ACC112 (cell line): ENCODE measurements around the gene KSR2.
"Not testable (repeated sequence)": the region's sequence is repeated elsewhere in the genome, so short reads cannot be mapped to it uniquely, and the experiment has no call there.

Source experiments
- H2AFZ ChIP-seq: fragments of 200-600 bp; sonication (generic); one replicate; pipeline ENCODE4 v1.6.0; 2017; ENCODE audit warnings: antibody characterized with exemption, low read length; ENCODE audit not compliant: unreplicated experiment
- H3K27ac ChIP-seq: fragments of 200-600 bp; sonication (generic); 2 replicates; pipeline ENCODE4 v1.5.1; 2014; ENCODE audit warnings: low read depth, mild to moderate bottlenecking, antibody characterized with exemption, low read length, moderate library complexity
- H3K27me3 ChIP-seq: fragments of 200-600 bp; sonication (generic); 2 replicates; pipeline ENCODE4 v1.6.1; 2014; ENCODE audit warnings: mild to moderate bottlenecking, antibody characterized with exemption, low read length, moderate library complexity, mixed read lengths; ENCODE audit not compliant: insufficient read depth
- H3K36me3 ChIP-seq: fragments of 200-600 bp; sonication (generic); 2 replicates; pipeline ENCODE4 v1.6.1; 2016; ENCODE audit warnings: mild to moderate bottlenecking, antibody characterized with exemption, low read length, moderate library complexity, mixed read lengths; ENCODE audit not compliant: insufficient read depth
- H3K4me1 ChIP-seq: fragments of 200-600 bp; sonication (generic); one replicate; pipeline ENCODE4 v1.6.1; 2016; ENCODE audit warnings: low read length, mixed read lengths; ENCODE audit not compliant: insufficient read depth, unreplicated experiment, control insufficient read depth
- H3K4me3 ChIP-seq: fragments of 200-600 bp; sonication (generic); 2 replicates; pipeline ENCODE4 v1.5.1; 2014; ENCODE audit warnings: mild to moderate bottlenecking, low read depth, low read length
- H3K79me2 ChIP-seq: fragments of 200-600 bp; sonication (generic); one replicate; pipeline ENCODE4 v1.6.0; 2016; ENCODE audit warnings: low read length; ENCODE audit not compliant: control insufficient read depth, unreplicated experiment, insufficient read depth

The KSR2 gene

DNA sequence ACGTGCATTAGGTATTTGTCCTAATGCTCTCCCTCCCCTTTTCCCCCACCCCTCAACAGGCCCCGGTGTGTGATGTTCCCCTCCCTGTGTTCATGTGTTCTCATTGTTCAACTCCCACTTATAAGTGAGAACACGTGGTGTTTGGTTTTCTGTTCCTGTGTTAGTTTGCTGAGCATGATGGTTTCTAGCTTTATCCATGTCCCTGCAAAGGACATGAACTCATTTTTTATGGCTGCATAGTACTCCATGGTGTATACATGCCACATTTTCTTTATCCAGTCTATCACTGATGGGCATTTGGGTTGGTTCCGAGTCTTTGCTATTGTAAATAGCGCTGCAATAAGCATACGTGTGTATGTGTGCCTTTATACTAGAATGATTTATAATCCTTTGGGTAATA lies 168.1 kb downstream of the KSR2 start:
- not testable (repeated sequence) for H3K4me3 ChIP-seq, H3K27ac ChIP-seq, H3K36me3 ChIP-seq, H3K27me3 ChIP-seq, H3K79me2 ChIP-seq, H2AFZ ChIP-seq, H3K4me1 ChIP-seq

- no peak overlapping the region for H3K4me3 ChIP-seq
- no peak overlapping the region for H3K27ac ChIP-seq
- H3K36me3 ChIP-seq: no peaks in the 10 kb centered on the region
- H3K27me3 ChIP-seq: no peaks in the 10 kb centered on the region
- no peaks in the 10 kb centered on the region for H3K79me2 ChIP-seq
- H2AFZ ChIP-seq: no peak overlapping the region
- no peaks in the 10 kb centered on the region for H3K4me1 ChIP-seq
Observed at GRCh38 chr12:117797202-117797601, 171.6 kb downstream of the KSR2 start.

DNA sequence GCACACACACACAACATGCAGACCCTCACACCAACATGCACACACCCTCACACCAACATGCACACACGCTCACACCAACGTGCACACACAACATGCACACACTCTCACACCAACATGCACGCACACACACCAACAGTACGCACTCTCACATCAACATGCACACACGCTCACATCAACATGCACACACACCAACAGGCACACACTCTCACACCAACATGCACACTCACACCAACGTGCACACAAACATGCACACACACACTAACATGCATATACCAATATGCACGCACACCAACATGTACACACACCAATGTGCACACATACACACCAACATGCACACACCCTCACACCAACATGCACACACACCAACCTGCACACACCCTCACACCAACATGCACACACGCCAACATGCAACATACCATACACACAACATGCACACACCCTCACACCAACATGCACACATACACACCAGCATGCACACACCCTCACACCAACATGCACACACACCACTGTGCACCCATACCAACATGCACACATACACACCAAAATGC lies 175.8 kb downstream of the KSR2 start:
- no peaks in the 10 kb centered on the region for H3K27me3 ChIP-seq
- H3K27ac ChIP-seq: no peak overlapping the region
- H3K36me3 ChIP-seq: no peaks in the 10 kb centered on the region
- H3K4me1 ChIP-seq: no peaks in the 10 kb centered on the region
- H3K4me3 ChIP-seq: no peak overlapping the region
- H3K79me2 ChIP-seq: no peaks in the 10 kb centered on the region
- no peak overlapping the region for H2AFZ ChIP-seq

DNA sequence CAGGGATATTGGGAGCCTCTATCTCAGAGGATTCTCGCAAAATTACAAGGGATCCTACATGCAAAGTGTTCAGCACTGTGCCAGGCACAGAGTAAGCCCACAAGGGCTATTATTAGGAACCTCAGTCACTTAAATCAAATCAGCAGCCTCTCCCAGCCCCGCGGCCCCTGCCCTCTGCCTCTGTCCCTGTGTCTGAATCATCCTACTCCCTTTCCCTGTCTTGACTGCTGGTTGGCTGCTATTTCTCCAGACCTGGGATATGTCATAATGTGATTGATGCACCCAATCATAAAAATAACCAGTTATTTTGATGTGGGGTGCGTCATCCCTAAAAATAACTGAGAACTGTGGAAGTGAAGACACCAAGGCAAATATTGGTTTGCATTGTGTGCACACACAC lies 176.3 kb downstream of the KSR2 start:
- Histone ChIP-seq H2AFZ (no peak overlapping the region), H3K27me3 (no peaks in the 10 kb centered on the region), H3K4me3 (no peak overlapping the region), H3K36me3 (no peaks in the 10 kb centered on the region), H3K79me2 (no peaks in the 10 kb centered on the region), H3K27ac (no peak overlapping the region), H3K4me1 (no peaks in the 10 kb centered on the region)

GRCh38 chr12:117790948-117791347 lies 177.8 kb downstream of the KSR2 start:
- H3K27me3 ChIP-seq: no peaks in the 10 kb centered on the region
- H3K36me3 ChIP-seq: no peaks in the 10 kb centered on the region
- H3K4me1 ChIP-seq: no peaks in the 10 kb centered on the region
- no peaks in the 10 kb centered on the region for H3K79me2 ChIP-seq
- H2AFZ ChIP-seq: no peak overlapping the region
- H3K27ac ChIP-seq: no peak overlapping the region
- H3K4me3 ChIP-seq: no peak overlapping the region

DNA sequence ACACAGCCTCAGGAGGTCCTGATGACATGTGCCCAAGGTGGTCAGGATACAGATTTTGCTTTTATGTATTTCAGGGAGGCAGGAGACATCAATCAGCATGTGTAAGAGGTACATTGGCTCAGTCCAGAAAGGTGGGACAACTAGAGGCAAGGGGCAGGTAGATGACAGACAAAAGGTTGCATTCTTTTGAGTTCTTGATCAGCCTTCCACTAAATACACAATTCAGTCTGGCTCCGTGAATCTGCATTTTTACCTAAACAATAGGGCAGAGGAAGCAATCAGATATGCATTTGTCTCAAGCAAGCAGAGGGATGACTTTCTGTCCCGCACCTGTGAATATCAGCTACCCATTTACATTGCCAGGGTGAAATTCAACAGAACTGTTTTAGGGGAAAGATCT lies 178.6 kb downstream of the KSR2 start:
- Histone ChIP-seq H3K36me3 (no peaks in the 10 kb centered on the region), H3K79me2 (no peaks in the 10 kb centered on the region), H2AFZ (no peak overlapping the region), H3K4me3 (no peak overlapping the region), H3K27me3 (no peaks in the 10 kb centered on the region), H3K4me1 (no peaks in the 10 kb centered on the region), H3K27ac (no peak overlapping the region)

GRCh38 chr12:117789195-117789912 lies 179.4 kb downstream of the KSR2 start:
- Histone ChIP-seq H3K27me3 (no peaks in the 10 kb centered on the region), H3K4me3 (no peak overlapping the region), H3K79me2 (no peaks in the 10 kb centered on the region), H3K36me3 (no peaks in the 10 kb centered on the region), H2AFZ (no peak overlapping the region), H3K27ac (no peak overlapping the region), H3K4me1 (no peaks in the 10 kb centered on the region)

DNA sequence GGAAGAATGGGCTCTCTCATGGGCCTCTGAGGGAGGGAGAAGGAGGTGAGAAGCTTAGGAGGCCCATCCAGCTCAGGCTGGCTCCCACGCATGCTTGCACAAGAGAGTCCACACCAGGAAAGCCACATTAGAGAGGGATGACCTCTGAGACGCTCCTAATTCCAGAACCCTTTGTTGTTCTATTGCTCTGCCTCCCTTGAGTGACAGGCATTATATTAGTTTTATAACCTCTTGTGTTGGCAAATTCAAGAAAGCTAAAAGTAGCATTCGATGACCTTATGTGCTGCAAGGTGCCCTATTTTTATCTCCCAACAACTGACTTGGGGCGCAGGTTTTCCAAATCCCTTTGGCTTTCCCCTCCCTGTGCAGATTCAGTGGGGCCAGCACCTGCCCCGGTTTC lies 190.1 kb downstream of the KSR2 start:
- H3K4me3 ChIP-seq: no peak overlapping the region
- no peaks in the 10 kb centered on the region for H3K4me1 ChIP-seq
- H2AFZ ChIP-seq: no peak overlapping the region
- no peak overlapping the region for H3K27ac ChIP-seq
- H3K79me2 ChIP-seq: no peaks in the 10 kb centered on the region
- H3K27me3 ChIP-seq: no peaks in the 10 kb centered on the region
- H3K36me3 ChIP-seq: no peaks in the 10 kb centered on the region

GRCh38 chr12:117774941-117775775 lies 193.6 kb downstream of the KSR2 start:
- Histone ChIP-seq H3K36me3 (no peaks in the 10 kb centered on the region), H3K27me3 (no peaks in the 10 kb centered on the region)

DNA sequence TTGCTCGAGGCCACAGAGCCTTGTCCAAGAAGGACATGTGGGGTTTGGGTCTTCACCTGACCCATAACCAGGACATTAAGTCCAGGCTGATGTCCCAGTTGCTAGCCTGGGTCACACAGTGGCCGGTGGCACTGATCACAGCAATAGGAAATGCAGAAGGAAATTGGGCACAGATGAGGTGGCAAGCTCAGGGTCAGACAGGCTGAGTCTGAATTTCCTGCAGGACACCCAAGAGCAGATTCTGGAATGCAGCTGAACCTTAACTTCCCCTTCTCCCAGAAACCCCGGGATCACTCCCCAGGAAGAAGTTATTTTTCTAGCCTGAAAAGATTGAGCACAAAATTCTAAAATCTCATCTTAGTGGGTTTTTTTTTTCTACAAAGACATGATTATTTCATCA lies 199.9 kb downstream of the KSR2 start:
- H2AFZ ChIP-seq: no peak overlapping the region
- H3K4me3 ChIP-seq: no peak overlapping the region
- no peaks in the 10 kb centered on the region for H3K79me2 ChIP-seq
- no peaks in the 10 kb centered on the region for H3K4me1 ChIP-seq
- H3K36me3 ChIP-seq: no peaks in the 10 kb centered on the region
- no peaks in the 10 kb centered on the region for H3K27me3 ChIP-seq
- no peak overlapping the region for H3K27ac ChIP-seq

More at GRCh38 chr12:117774941-117775775, 193.6 kb downstream of the KSR2 start:
- Histone ChIP-seq H3K79me2 (no peaks in the 10 kb centered on the region), H3K4me3 (no peak overlapping the region), H2AFZ (no peak overlapping the region), H3K4me1 (no peaks in the 10 kb centered on the region), H3K27ac (no peak overlapping the region)

GRCh38 chr12:117766008-117766407 lies 202.8 kb downstream of the KSR2 start:
- Histone ChIP-seq H3K27me3 (no peaks in the 10 kb centered on the region), H3K4me3 (no peak overlapping the region), H3K4me1 (no peaks in the 10 kb centered on the region), H3K36me3 (no peaks in the 10 kb centered on the region), H3K79me2 (no peaks in the 10 kb centered on the region), H3K27ac (no peak overlapping the region), H2AFZ (no peak overlapping the region)
